Activated CD8-positive, alpha-beta memory T cell treated with anti-CD3 and anti-CD28 coated beads, Interleukin-2, amount 50 U/mL, for 24 hours (primary cell): ENCODE results near the gene LZTR1.
"Not testable (repeated sequence)": the region's sequence is repeated elsewhere in the genome, so short reads cannot be mapped to it uniquely, and the experiment has no call there.

Experiments
- DNase-seq: peaks from one replicate; pipeline ENCODE4 v3.0.0-alpha.2; 2020; ENCODE audit errors: extremely low read depth

The LZTR1 gene

GRCh38 chr22:20965888-20966855 lies 15.9 kb upstream of the LZTR1 start:
- no peak for DNase-seq

GRCh38 chr22:20966883-20967696 lies 15.0 kb upstream of the LZTR1 start, which contains the start of gene AIFM3:
TSS of gene AIFM3 (plus strand) at chr22:20967255. CDS start at chr22:20967945, 690 bp downstream.
- no peak for DNase-seq

DNA sequence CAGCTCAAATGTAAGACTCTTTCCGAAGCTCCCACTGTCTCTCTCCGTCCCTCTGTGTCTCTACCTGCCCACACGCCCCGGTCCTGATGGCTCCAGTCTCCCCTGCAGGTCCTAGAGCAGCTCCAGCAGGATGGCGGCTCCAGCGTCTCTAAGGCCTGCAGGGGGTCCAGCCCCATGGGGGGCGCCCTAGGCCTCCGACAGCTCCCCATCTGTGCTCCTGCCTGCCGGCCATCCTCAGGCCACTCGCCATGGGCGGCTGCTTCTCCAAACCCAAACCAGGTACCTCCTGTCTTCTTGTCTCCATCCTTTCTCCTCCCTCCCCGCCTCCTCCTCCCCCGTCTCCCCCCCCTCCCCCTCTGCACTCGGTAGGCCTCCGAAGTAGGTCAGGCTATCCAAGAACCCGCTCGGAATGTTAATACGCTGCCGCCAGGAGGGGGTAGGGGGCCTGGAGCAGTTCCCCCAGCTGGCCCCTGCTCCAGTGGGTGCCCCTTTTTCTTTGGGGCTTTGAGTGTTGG lies 14.3 kb upstream of the LZTR1 start:
- no peak for DNase-seq

DNA sequence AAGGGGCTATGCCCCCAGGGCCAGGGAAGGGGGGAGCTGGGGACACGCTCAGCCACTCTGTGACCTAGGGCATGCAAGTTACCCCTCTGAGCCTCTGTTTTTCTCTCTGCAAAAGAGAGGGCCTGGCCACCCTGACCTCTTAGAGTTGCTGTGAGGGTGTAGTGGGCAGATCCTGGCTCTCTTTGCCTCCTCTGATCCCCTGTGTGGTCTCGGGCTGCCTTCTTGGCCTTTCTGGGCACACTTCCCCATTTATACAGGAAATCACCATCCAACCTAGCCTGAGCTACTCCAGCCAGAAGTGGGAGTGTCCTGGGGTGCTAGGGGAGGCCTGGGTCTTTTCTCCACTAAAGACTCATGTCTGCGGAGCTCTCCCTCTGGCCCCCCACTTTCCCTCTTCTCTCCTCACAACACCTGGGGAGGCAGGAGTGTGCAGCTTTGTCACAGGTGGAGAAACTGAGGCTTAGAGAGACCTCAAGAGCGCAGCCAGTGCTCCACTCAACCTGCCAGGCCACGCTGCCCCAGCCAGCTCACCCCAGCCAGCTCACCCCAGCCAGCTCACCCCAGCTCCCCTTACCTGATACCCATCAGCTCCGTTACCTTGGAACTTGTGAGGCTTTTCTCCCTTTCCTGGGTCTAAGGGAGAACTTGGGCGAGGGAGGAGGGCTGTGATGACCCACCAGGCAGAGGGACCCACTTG lies 13.7 kb upstream of the LZTR1 start:
- DNase-seq, result no peak

DNA sequence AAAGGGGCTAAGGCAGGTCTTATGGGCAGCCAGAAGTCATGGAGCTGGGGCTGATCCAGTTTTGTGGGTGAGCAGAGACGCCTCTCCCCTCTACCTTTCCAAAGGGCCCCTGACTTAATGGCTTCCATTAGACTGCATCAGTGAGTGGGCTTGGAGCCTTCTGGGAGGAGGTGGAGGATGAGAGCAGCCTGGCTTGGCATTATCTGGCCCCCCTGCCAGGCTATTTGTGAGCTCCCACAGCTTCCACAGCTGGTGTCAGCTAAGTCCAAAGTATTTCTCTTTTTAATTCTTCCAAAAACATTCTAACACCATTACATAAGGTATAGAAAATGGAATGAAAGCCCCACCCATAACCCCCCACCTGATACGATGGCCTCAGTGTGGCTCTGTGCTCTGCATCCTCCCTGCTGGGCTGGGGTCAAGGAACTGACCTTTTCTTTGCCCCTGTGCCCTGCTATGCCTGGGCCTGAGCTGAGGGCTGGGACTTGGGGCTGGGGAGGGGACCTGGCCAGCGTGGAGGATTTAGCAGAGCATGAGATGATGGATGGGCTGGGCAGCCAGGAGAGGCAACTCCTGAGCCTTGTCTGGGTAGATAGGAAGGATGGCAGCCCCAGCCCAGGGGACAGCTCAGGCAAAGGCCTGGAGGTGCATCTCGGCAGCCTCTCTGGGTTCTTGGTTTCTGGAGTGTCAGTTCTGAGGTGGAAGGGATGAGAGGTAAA lies 11.0 kb upstream of the LZTR1 start:
- DNase-seq, result no peak

DNA sequence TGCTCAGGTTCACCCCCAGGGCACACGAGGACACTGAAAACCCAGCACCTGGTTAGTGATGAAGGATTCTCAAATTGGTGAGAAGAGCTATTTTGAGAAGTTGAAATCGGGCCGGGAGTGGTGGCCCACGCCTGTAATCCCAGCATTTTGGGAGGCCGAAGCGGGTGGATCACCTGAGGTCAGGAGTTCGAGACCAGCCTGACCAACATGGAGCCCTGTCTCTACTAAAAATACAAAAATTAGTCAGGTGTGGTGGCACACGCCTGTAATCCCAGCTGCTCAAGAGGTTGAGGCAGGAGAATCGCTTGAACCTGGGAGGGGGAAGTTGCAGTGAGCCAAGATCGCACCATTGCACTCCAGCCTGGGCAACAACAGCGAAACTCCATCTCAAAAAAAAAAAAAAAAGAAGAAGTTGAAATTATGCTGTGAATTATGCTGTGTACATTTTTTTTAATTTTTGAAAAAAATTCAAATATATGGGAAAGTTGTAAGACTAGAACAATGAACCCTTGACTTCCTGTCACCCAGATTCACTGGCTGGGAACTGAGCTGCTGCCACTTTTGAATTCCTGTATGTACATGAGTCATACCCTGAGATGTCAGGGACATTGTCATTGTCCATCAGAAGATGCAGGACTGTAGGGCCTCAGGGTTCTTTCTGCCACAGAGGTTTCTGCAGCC lies 9.9 kb upstream of the LZTR1 start:
- not testable (repeated sequence) for DNase-seq

DNA sequence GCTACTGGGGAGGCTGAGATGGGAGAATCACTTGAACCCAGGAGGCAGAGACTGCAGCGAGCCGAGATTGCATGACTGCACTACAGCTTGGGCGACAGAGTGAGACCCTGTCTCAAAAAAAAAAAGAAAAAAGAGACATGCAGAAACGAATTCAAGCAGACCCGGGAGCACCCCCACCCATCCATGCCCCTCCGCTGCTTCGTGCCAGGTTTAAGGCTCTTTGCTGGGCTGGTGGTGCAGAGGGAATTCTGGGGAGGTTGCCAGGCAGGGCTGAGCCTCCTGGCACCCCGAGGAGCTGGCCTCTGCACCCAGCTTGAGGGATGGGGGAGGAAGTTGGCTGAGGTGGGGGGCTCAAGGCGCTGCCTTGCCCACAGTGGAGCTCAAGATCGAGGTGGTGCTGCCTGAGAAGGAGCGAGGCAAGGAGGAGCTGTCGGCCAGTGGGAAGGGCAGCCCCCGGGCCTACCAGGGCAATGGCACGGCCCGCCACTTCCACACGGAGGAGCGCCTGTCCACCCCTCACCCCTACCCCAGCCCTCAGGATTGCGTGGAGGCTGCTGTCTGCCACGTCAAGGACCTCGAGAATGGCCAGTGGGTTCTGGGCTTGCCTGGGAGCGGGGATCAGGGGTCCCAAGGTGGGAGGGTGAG lies 9.0 kb upstream of the LZTR1 start:
- no peak for DNase-seq

DNA sequence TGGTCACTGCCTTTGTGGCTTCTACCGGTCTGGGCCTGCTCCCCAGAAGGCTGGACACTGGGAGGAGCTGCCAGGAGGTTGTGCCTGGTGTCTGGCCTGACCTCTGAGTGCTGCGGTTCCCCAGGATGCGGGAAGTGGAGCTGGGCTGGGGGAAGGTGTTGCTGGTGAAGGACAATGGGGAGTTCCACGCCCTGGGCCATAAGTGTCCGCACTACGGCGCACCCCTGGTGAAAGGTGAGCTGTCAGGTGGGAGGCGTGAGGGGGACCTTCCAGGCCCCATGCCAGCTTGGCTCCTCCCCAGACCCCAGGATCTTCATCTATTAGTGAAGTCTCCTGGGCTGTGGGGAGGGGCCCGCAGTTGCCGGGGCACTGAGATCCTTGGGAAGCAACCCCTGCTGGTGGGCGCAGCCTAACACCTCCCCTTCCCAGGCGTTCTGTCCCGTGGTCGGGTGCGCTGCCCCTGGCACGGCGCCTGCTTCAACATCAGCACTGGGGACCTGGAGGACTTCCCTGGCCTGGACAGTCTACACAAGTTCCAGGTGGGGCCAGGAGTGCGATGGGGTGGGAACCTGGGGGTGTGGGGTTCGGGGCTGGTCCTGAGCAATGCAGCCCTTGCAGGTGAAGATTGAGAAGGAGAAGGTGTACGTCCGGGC lies 8.3 kb upstream of the LZTR1 start:
- DNase-seq, result no peak

- no peak for DNase-seq
Observed at GRCh38 chr22:20974336-20974955, 7.7 kb upstream of the LZTR1 start.

DNA sequence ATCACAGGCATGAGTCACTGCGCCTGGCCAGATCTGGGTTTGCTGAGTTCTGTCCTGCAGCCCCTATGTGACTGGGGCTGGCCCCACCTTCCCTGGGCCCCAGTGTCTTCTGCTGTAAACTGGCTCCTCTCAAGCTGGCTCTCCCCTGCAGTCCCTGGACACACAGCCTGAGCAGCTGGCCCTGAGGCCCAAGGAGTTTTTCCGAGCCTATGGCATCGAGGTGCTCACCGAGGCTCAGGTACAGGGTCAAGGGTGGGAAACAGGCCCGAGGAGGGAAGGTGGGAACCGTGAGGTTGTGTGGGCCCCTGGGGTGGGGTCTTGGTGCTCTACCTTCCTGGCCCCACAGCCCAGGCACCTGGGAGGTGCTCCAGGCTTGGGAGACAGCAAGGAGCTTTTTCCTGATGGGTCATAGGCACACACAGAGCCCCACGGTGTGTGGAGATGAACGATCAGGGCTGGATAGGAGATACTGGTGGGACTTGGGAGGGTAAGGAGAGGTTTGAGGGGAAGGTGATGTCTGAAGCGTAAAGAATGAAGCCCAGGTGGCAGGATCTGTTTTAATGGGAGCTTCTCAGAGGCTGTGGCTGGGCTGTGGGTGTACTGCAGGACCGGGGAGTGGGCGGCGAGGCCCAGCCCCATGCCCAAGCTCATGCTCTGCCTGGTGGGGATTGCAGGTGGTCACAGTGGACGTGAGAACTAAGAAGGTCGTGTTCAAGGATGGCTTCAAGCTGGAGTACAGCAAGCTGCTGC lies 6.4 kb upstream of the LZTR1 start:
- no peak for DNase-seq

- DNase-seq, result no peak
Observed at GRCh38 chr22:20976291-20976877, 5.7 kb upstream of the LZTR1 start.

DNA sequence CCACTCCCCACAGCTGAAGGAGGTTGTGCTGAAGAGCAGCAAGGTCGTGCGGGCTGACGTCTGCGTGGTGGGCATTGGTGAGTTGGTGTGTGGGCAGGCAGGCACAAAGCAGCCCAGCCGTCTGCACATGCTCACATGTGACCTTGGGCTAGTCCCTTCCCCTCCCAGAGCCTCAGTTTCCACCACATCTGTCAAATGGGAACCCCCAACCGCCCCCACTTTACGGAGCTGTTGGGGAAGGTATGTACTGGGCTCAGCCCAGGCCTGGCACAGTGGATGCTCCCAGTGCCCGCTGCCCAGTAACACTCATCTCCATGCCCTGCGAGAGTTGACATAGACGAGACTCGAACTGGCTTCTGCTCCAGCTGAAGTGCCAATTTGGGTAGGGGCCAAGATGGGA lies 5.1 kb upstream of the LZTR1 start:
- no peak for DNase-seq

GRCh38 chr22:20977516-20978170 lies 4.5 kb upstream of the LZTR1 start:
- no peak for DNase-seq

DNA sequence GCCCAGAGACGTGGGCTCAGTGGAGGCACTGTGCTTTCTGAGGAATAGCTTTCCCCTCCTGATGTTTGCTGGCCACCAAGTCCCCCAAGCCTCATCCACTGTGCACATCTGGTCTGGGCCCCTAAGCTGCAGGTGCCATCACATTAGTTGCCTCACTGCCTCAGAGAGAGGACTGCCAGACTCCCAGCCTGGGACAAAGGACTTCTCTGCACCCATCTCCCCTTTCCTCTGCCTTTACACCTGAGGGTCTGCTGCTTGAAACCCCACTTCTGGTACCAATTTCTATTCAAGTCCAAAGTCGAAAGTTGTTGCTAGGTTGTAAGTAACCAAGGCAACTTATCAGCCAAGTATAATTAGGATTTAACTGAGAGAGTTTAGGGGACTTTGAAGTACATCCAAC lies 3.7 kb upstream of the LZTR1 start:
- DNase-seq, result no peak

GRCh38 chr22:20979243-20979809 lies 2.8 kb upstream of the LZTR1 start:
- DNase-seq, result peak; percentile 39

GRCh38 chr22:20979940-20980453 lies 2.1 kb upstream of the LZTR1 start:
- DNase-seq, result no peak

GRCh38 chr22:20980523-20980922 lies 1.6 kb upstream of the LZTR1 start:
- DNase-seq, result no peak
